Superior temporal gyrus (tissue), 1 donor: Measurements from ENCODE around the gene TSHZ2.
"Not testable (repeated sequence)": the region's sequence is repeated elsewhere in the genome, so short reads cannot be mapped to it uniquely, and the experiment has no call there.

Source experiments
- DNase-seq: peaks from one replicate; pipeline ENCODE4 v3.0.0-alpha.2; 2016; ENCODE audit errors: extremely low spot score

The TSHZ2 gene

GRCh38 chr20:53342429-53342828 lies 370.3 kb downstream of the TSHZ2 start:
- no peak for DNase-seq

- DNase-seq, result no peak
These were observed 371.3 kb downstream of the TSHZ2 start for GRCh38 chr20:53343448-53343847.

- DNase-seq, result no peak
These were observed 372.7 kb downstream of the TSHZ2 start for GRCh38 chr20:53344891-53345290.

DNA sequence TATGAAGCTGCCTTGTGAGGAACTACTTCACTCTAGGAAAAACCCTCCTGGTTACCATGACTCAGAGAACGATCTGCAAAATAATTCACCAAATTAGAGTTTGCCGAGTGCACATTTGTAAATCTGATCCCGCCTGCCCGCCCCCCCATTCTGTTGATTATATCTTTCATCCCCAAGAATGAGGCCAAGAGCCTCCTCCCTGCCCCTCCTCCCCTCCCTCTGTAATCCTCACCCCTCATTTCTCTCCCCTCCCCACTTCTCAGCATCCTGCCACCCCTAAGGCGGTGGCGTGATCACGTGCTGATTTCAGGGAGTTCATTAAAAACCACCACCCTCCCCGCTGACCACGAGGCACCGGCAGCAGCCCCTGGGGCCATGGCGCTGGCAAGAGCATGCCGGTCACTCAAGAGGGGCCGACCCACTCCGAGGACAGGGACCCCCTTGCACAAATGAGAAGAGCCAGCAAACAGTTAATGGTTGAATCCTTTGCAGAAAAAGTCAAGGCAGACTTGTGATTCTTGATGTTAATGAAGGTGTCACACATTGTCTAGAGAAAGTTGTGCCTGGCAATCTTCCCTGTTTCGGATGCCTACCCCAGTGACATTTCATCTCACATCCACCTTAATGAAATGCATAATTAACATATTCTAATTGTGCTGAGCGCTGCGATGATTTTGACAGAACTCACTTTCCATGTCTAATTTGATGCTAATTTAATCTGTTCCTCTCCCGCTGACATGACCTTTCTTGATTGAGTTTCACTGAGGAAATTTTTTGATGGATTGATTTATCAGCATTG lies 373.6 kb downstream of the TSHZ2 start:
- no peak for DNase-seq

GRCh38 chr20:53346335-53346648 lies 374.1 kb downstream of the TSHZ2 start:
- DNase-seq, result no peak

- DNase-seq, result no peak
These were observed 377.6 kb downstream of the TSHZ2 start for GRCh38 chr20:53349730-53350129.

DNA sequence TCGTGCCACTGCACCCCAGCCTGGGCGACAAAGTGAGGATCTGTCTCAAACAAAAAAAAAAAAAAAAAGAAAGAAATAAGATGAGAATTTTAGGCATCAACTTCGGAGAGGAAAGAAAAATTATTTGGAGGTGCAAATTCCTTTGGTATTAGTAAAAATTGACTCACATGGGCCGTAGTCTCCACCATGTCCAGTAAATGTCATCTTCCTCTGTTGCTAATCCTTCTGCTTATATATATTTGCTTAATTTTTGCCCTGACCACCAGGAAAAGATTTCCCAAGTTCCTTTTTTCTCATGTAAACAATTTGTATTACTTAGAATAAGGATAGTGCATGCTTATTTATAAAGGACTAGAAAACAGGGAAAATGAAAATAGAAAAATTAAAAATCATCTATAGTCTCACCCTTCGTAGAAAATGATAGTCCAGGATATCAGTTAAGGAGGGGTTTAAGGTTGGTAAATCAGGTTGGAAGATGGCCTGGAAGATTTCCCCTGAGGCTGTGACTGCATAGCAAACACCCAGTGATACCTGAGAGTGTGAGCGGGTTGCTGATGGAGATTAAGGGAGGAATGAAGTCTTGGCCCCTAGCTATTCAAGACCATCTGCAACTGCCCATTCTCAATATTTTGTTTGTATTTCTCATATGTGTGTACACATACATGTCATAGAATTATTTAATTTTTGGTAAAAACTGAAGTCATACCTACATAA lies 380.7 kb downstream of the TSHZ2 start:
- no peak for DNase-seq

- no peak for DNase-seq
These were observed 382.2 kb downstream of the TSHZ2 start for GRCh38 chr20:53354314-53354713.

GRCh38 chr20:53355790-53356189 lies 383.6 kb downstream of the TSHZ2 start:
- DNase-seq, result no peak

DNA sequence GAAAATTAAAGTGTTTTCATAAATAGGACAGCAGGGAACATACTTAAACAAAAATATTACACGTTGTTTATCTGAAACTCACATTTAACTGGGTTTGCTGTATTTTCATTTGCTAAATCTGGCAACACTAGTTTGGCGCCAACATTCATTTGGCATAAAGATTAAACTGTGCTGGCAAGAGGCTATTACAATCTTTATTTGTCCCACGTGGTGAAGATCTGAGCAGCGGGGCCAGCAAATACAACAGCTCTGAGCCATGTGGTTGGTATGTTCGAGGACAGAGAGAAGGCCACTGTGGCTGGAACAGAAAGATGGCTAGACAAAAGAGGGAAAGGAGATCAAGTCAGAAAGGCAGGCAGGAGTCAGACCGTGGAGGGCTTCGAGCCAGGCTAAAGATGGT lies 387.3 kb downstream of the TSHZ2 start:
- DNase-seq, result no peak

DNA sequence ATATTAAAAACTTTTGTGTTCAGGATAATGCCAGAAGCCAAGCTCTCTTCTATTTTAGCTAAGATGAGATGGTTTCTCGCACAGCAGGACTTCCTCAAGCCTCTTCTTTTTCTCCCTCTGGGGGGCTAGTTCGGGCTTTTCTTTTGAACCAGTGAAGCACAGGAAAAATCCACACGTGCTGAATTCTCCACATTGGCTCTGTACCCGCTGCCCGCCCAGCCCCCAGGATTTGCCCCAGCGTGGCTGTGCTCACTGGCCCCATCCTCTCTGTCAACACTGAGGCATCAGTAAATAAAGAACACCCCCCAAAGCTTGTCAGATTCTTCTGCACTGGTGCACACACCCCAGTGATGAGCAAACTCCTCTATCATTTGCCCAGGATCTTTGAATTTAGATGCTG lies 388.7 kb downstream of the TSHZ2 start:
- no peak for DNase-seq

GRCh38 chr20:53362736-53363135 lies 390.6 kb downstream of the TSHZ2 start:
- no peak for DNase-seq

DNA sequence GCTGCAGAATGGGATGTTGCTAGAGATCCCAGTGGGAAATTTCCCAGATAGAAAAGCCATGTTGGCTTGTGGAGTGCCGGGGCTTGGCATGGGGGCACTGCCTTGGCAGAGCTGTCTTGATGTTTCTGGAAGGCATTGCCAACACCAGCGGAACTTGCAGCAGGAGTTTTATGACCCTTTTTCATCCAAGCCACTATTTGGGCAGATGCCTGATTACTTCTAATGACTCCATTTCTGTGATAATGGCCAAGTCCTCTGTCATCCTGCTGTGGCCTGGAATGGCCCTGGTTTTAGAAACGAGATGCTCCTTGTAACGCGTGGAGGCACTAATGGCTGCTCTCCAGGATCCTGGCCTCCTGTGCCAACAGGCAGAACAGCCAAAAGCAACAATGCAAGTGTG lies 392.5 kb downstream of the TSHZ2 start:
- DNase-seq, result no peak

GRCh38 chr20:53365076-53365475 lies 392.9 kb downstream of the TSHZ2 start:
- no peak for DNase-seq

- no peak for DNase-seq
These were observed 393.4 kb downstream of the TSHZ2 start for GRCh38 chr20:53365539-53366075.

DNA sequence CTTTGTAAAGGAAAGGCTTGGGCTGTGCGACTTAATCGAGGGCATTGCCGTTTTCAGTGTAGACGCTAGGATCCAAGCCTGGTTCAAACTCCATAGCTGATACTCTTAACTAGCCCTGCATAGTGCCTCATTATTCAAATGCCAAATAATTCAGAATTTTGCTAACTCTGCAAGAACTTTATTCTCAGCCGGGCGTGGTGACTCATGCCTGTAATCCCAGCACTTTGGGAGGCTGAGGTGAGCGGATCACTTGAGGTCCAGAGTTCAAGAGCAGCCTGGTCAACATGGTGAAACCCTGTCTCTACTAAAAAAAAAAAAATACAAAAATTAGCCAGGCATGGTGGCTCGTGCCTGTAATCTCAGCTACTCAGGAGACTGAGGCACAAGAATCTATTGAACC lies 394.8 kb downstream of the TSHZ2 start:
- not testable (repeated sequence) for DNase-seq

GRCh38 chr20:53369871-53370270 lies 397.7 kb downstream of the TSHZ2 start:
- DNase-seq, result no peak

GRCh38 chr20:53370345-53370961 lies 398.3 kb downstream of the TSHZ2 start:
- DNase-seq, result no peak

DNA sequence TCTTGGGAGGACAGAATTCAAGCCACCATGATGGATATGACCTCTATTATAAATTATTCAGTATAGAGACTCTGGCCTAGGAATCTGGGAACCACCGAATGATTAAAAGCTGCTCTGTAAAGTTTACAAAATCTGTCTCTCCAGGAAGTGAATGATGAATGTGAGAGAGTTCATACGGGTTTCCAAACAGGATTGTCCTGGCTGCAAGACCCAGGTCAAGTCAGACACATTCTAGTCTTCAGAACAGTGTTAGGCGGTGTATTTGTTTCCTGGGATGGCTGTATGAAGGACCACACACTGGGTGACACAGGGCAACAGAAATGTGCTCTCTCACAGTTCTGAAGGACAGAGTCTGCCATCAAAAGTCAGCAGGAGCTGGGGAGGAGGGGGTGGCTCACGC lies 399.1 kb downstream of the TSHZ2 start:
- DNase-seq, result no peak

- no peak for DNase-seq
These were observed 403.9 kb downstream of the TSHZ2 start for GRCh38 chr20:53376021-53376420.

- no peak for DNase-seq
These were observed 407.1 kb downstream of the TSHZ2 start for GRCh38 chr20:53379014-53379832.

GRCh38 chr20:53379833-53380120 lies 407.6 kb downstream of the TSHZ2 start:
- no peak for DNase-seq
